Neutrophil (primary cell): ENCODE data around the gene MYL3.

Experiments used
- H3K27ac ChIP-seq: fragments of 200-600 bp; sonication (generic); 2 replicates; pipeline ENCODE4 v1.5.1; 2016; ENCODE audit warnings: mild to moderate bottlenecking, moderate library complexity
- H3K27me3 ChIP-seq: fragments of 200-600 bp; sonication (generic); 2 replicates; pipeline ENCODE4 v1.6.0; 2016; ENCODE audit warnings: mild to moderate bottlenecking
- H3K36me3 ChIP-seq: fragments of 200-600 bp; sonication (generic); 2 replicates; pipeline ENCODE4 v1.5.1; 2017
- H3K4me1 ChIP-seq, 2 experiments: fragments of 200-600 bp in 1 of 2; sonication (generic) in 1 of 2; 1 replicate in 1 of 2; 2 replicates in 1 of 2; pipeline versions ENCODE4 v1.5.1 to v1.6.1; 2013 to 2016; ENCODE audit warnings: low read depth in 1 of 2, low read length in 1 of 2, mild to moderate bottlenecking in 1 of 2, moderate library complexity in 1 of 2; ENCODE audit not compliant: control insufficient read depth in 1 of 2, insufficient read depth in 1 of 2
- H3K4me3 ChIP-seq, 2 experiments: fragments of 200-600 bp in 1 of 2; sonication (generic) in 1 of 2; 1 replicate in 1 of 2; 2 replicates in 1 of 2; pipeline ENCODE4 v1.5.1; 2013 to 2016; ENCODE audit warnings: low read depth in 1 of 2, low read length in 1 of 2, mild to moderate bottlenecking in 1 of 2, moderate library complexity in 1 of 2
- H3K9me3 ChIP-seq: fragments of 200-600 bp; sonication (generic); 2 replicates; pipeline ENCODE4 v1.5.1; 2016
- TF ChIP-seq, protein P1 (sequence below): fragments of 200-600 bp; sonication (generic); IDR thresholded peaks from 2 replicates; pipeline ENCODE4 v1.5.1; 2016; ENCODE audit warnings: antibody characterized with exemption

MYL3 gene

DNA sequence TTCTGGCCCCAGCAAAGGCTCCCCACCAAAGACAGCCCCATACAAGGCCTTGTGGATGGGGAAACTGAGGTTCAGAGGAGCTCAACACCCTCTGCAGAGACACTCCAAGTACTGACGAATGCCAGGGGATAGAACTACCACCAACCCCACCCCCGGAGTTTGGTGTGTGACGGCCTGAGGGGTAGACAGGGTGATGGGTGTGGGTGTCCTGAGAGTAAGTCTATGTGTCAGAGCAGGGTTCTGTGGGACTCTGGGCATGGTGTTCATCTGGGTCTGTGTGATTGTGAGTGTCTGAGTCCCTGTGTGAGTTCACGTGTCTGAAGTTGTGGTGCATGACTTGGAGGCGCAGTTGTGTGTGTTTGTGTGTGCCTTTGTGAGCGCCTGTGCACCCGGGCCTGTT, 21.7 kb upstream of the MYL3 start:
- TF ChIP-seq, protein P1, sequence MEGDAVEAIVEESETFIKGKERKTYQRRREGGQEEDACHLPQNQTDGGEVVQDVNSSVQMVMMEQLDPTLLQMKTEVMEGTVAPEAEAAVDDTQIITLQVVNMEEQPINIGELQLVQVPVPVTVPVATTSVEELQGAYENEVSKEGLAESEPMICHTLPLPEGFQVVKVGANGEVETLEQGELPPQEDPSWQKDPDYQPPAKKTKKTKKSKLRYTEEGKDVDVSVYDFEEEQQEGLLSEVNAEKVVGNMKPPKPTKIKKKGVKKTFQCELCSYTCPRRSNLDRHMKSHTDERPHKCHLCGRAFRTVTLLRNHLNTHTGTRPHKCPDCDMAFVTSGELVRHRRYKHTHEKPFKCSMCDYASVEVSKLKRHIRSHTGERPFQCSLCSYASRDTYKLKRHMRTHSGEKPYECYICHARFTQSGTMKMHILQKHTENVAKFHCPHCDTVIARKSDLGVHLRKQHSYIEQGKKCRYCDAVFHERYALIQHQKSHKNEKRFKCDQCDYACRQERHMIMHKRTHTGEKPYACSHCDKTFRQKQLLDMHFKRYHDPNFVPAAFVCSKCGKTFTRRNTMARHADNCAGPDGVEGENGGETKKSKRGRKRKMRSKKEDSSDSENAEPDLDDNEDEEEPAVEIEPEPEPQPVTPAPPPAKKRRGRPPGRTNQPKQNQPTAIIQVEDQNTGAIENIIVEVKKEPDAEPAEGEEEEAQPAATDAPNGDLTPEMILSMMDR: no peak
- no peaks in the 10 kb centered on the region for H3K9me3 ChIP-seq
- no peak overlapping the region for H3K4me3 ChIP-seq
- no peak overlapping the region for H3K27ac ChIP-seq
- H3K4me1 ChIP-seq: peaks cover 5 to 23% of the 10 kb centered on the region in 2 experiments
- peaks cover 100% of the 10 kb centered on the region for H3K27me3 ChIP-seq
- H3K36me3 ChIP-seq: no peaks in the 10 kb centered on the region

DNA sequence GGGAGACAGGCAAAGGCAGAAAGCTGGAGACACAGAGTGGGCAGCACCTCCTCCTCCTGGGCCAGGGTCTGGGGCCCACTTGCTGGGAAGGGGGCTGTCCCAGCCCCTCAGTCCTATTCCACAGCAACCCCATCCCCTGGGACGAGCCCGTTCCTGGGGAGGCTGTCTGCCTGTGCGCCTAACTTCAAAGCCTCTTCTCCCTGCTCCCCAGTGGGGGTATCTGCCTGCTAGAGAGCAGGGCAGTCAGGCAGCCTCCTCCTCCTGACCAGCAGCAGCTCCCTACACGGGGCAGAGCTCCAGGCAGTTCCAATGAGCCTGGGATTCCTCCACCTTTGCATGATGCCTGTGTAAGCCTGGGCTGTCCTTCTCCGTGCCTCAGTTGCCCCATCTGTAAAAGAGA, 21.2 kb upstream of the MYL3 start:
- TF ChIP-seq, protein P1: no peak
- Histone ChIP-seq H3K27ac (no peak overlapping the region), H3K4me1 (peaks cover 5 to 23% of the 10 kb centered on the region in 2 experiments), H3K36me3 (no peaks in the 10 kb centered on the region), H3K4me3 (no peak overlapping the region), H3K9me3 (no peaks in the 10 kb centered on the region), H3K27me3 (peaks cover 100% of the 10 kb centered on the region)

DNA sequence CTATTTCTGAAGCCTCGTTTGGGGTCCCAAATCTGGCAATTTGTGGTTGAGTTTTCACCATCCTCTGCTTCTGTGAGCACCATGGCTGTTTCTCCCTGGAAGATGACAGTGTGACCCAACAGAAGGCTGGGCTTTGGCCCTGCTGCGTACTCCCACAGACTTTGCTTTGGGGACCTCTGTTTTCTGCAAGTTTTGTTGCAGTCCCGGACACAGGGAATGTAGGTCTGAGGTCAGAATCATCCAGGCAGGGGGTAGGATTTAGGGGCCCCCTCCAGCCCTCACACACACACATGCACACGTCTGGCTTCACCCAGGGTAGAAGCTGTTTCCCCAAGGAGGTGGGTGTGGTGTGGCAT, 20.6 kb upstream of the MYL3 start:
- H3K4me3 ChIP-seq: no peak overlapping the region

DNA sequence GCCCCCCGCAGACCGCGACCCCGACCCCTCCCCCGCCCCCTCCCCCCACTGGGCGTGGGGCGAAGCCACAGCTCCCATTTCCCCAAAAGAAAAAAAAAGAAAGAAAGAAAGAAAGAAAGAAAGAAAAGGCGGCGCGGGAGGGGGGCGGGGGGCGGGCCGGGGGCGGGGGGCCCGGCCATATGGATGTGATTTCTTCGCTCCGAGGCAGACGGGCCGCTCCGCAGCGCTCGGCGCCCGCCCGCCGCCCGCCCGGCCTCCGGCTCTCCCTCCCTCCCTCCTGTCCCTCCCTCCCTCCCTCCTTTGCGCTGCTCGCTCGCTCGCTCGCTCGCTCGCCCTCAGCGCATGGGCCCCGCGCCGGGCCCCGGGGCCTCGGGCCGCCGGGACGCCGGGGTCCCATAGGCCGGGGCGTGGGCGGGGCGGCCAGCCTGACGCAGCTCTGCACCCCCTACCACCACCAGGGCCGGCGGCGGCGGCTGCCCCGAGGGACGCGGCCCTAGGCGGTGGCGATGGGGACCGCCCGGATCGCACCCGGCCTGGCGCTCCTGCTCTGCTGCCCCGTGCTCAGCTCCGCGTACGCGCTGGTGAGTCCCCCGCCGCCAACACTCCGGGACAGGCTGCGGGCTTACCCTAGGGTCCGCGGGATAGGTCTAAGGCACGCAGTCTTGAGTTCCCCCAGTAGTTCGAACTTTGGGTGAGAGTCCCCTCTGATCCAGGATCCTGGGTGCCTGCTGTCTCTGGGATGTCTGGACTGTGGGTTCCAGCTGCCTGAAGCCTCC, 20.0 kb upstream of the MYL3 start:
- peaks cover 98% of the 10 kb centered on the region for H3K27me3 ChIP-seq
- no peaks in the 10 kb centered on the region for H3K9me3 ChIP-seq
- H3K4me1 ChIP-seq: peaks cover 5 to 23% of the 10 kb centered on the region in 2 experiments
- no peak overlapping the region for H3K27ac ChIP-seq
- no peaks in the 10 kb centered on the region for H3K36me3 ChIP-seq
- peak overlapping the region in 1 of 2 experiments; percentile 56 for H3K4me3 ChIP-seq
- TF ChIP-seq, protein P1: no peak

More for the DNA sequence above, 20.6 kb upstream of the MYL3 start:
- no peaks in the 10 kb centered on the region for H3K9me3 ChIP-seq
- no peaks in the 10 kb centered on the region for H3K36me3 ChIP-seq
- H3K27ac ChIP-seq: no peak overlapping the region
- peaks cover 100% of the 10 kb centered on the region for H3K27me3 ChIP-seq
- peaks cover 5 to 23% of the 10 kb centered on the region in 2 experiments for H3K4me1 ChIP-seq
- TF ChIP-seq, protein P1: no peak

DNA sequence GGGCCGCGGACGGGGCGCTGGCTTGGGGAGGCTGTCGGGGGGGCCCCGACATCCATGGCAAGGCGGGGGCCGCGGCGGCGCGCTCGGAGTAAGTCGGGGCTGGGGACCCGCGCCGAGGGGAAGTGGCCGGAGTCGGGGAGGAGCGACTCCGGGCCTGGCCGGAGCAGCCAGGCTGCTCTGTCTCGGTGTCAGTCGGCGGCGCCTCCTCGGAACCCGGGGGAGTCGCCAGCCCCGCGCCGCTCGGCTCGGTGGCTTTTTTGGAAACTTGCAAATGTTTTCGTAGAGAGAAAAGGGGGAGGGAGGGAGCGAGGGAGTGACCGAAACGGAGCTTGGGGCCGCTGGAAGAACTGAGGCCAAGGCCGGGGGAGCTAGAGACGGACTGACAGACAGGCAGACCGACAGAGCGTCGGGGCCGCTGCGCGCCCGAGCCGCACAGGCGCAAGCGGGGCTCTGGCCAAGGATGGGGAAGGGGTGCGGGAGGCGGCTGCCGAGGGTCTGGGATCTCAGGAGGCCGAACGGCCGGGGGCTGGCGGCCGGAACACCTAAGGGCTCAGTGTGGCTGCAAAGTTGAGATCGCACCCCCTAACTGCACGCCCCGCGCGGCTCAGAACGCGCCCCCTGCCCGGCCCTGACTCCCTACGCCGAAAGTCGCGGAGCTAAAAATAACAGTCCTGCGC, 19.3 kb upstream of the MYL3 start:
- Histone ChIP-seq H3K36me3 (no peaks in the 10 kb centered on the region), H3K9me3 (no peaks in the 10 kb centered on the region), H3K27me3 (peaks cover 95% of the 10 kb centered on the region), H3K27ac (no peak overlapping the region), H3K4me3 (peak overlapping the region; percentile 19 to 56), H3K4me1 (peaks cover 5 to 23% of the 10 kb centered on the region in 2 experiments)
- TF ChIP-seq, protein P1: no peak
